HT1080 (cell line): ENCODE measurements around the gene TBC1D30. TPM values are rescaled to one million over a fixed set of nuclear protein-coding genes. Genes with fewer than 3 reads are reported as not detected.
A peak's percentile ranks its signal among the peaks of the same experiment; 100 is the strongest.

Experiments used
- DNase-seq: peaks from one replicate; pipeline ENCODE4 v3.0.0-alpha.2; 2015; ENCODE audit warnings: low read depth
- total RNA-seq: library from RNA; depleted of rRNA; stranded (reverse); fragments of >200 nt; shearing (Covaris generic); gene quantifications from 2 replicates; pipeline ENCODE4 v1.2.3, GENCODE V29; 2014

TBC1D30 gene
- total RNA-seq, 1 experiment from 2014 or later = 7.4 TPM

GRCh38 chr12:64802180-64802775 is 22.2 kb upstream of the TBC1D30 start:
- DNase-seq = peak; percentile 54

- no peak for DNase-seq
Observed at GRCh38 chr12:64806173-64806572, 18.3 kb upstream of the TBC1D30 start.

GRCh38 chr12:64806593-64807460 is 17.6 kb upstream of the TBC1D30 start:
- DNase-seq = peak; percentile 77

GRCh38 chr12:64808110-64808509 is 16.3 kb upstream of the TBC1D30 start:
- DNase-seq = no peak

- peak; percentile 11 for DNase-seq
Observed at GRCh38 chr12:64810831-64811230, 13.6 kb upstream of the TBC1D30 start.

GRCh38 chr12:64813723-64814122 is 10.7 kb upstream of the TBC1D30 start:
- no peak for DNase-seq

GRCh38 chr12:64814432-64814831 is 10.0 kb upstream of the TBC1D30 start:
- no peak for DNase-seq

GRCh38 chr12:64819816-64820402 is 4.5 kb upstream of the TBC1D30 start:
- no peak for DNase-seq

GRCh38 chr12:64820593-64820992 is 3.9 kb upstream of the TBC1D30 start:
- no peak for DNase-seq

GRCh38 chr12:64821116-64821630 is 3.3 kb upstream of the TBC1D30 start:
- no peak for DNase-seq

GRCh38 chr12:64824130-64824499 is 332 bp upstream of the TBC1D30 start:
- DNase-seq = no peak

- no peak for DNase-seq
Observed at GRCh38 chr12:64825143-64826021, 935 bp downstream of the TBC1D30 start.

- DNase-seq = peak; percentile 18
Observed at GRCh38 chr12:64826234-64826633, 1.8 kb downstream of the TBC1D30 start.

- no peak for DNase-seq
Observed at GRCh38 chr12:64828713-64829112, 4.3 kb downstream of the TBC1D30 start.

GRCh38 chr12:64833928-64834327 is 9.5 kb downstream of the TBC1D30 start:
- no peak for DNase-seq

- no peak for DNase-seq
Observed at GRCh38 chr12:64835901-64836300, 11.5 kb downstream of the TBC1D30 start.

- DNase-seq = no peak
Observed at GRCh38 chr12:64836856-64837255, 12.4 kb downstream of the TBC1D30 start.

- DNase-seq = no peak
Observed at GRCh38 chr12:64837427-64837826, 13.0 kb downstream of the TBC1D30 start.

- no peak for DNase-seq
Observed at GRCh38 chr12:64840119-64840518, 15.7 kb downstream of the TBC1D30 start.

GRCh38 chr12:64840949-64841717 is 16.7 kb downstream of the TBC1D30 start:
- DNase-seq = peak; percentile 23
